Endothelial cell of umbilical vein (primary cell): ENCODE results near the gene SGPP1. TPM values are rescaled to one million over a fixed set of nuclear protein-coding genes. Genes with fewer than 3 reads are reported as not detected.

Experiments
- BruUV-seq: library from RNA; stranded (reverse); fragments of 400-500 nt; replicated peaks from 2 replicates; lab custom pipeline; 2021; lab: Mats Ljungman, UMichigan
- CTCF ChIA-PET: fragments of 300-600, 350-600 bp; sonication (Branson Sonifier 250); formaldehyde crosslinking; loops from one replicate; lab custom pipeline; 2021; ENCODE audit warnings: antibody characterized with exemption, inconsistent platforms; lab: Charles Lee
- POLR2A ChIA-PET: fragments of 300-600, 350-600 bp; sonication (Branson Sonifier 250); formaldehyde crosslinking; loops from one replicate; lab custom pipeline; 2021; ENCODE audit warnings: antibody characterized with exemption, inconsistent platforms; lab: Charles Lee
- DNase-seq: peaks from one replicate; pipeline ENCODE4 v3.0.0-alpha.2; 2011; ENCODE audit warnings: low read depth, low spot score
- FAIRE-seq: peaks from 2 replicates; lab custom pipeline; 2011; peaks lifted over from hg19 to GRCh38; lab: Jason Lieb, UNC
- H2AFZ ChIP-seq: 2 replicates; pipeline ENCODE4 v1.6.0; 2012; ENCODE audit warnings: low read depth, low read length, control low read depth, inconsistent platforms
- H3K27ac ChIP-seq: 2 replicates; pipeline ENCODE4 v1.5.1; 2011; ENCODE audit warnings: low read depth, mild to moderate bottlenecking, control low read depth, low read length, moderate library complexity; ENCODE audit not compliant: insufficient read depth
- H3K27me3 ChIP-seq, 2 experiments: 2 replicates each; pipeline versions ENCODE4 v1.6.0 to v1.6.1; 2011; ENCODE audit warnings: low read length in 2 of 2, mixed read lengths in 1 of 2; ENCODE audit not compliant: control insufficient read depth in 2 of 2, insufficient read depth in 2 of 2
- H3K36me3 ChIP-seq, 2 experiments: 2 replicates in 1 of 2; 3 replicates in 1 of 2; pipeline ENCODE4 v1.5.1; 2011; ENCODE audit warnings: low read length in 2 of 2, mild to moderate bottlenecking in 1 of 2, moderate library complexity in 1 of 2; ENCODE audit not compliant: control insufficient read depth in 2 of 2, insufficient read depth in 2 of 2; ENCODE audit errors: extremely low read depth in 1 of 2
- H3K4me1 ChIP-seq: 3 replicates; pipeline ENCODE4 v1.5.1; 2011; ENCODE audit warnings: mild to moderate bottlenecking, low read length; ENCODE audit not compliant: control insufficient read depth, insufficient read depth; ENCODE audit errors: extremely low read depth
- H3K4me2 ChIP-seq: 2 replicates; pipeline ENCODE4 v1.6.1; 2011; ENCODE audit warnings: low read length, control low read depth, mixed read lengths; ENCODE audit not compliant: insufficient read depth
- H3K4me3 ChIP-seq, 3 experiments: fragments of 200-600 bp in 1 of 3; sonication (generic), shearing (Covaris generic) in 1 of 3; replicated peaks in 1 of 3; 2 replicates each; pipeline ENCODE4 v1.5.1; 2011 to 2016; ENCODE audit warnings: control low read depth in 3 of 3, low read length in 3 of 3, mild to moderate bottlenecking in 2 of 3, inconsistent platforms in 1 of 3, low read depth in 1 of 3, moderate library complexity in 1 of 3; ENCODE audit not compliant: insufficient read depth in 1 of 3
- H3K79me2 ChIP-seq: 2 replicates; pipeline ENCODE4 v1.6.0; 2012; ENCODE audit warnings: low read length, inconsistent platforms; ENCODE audit not compliant: control insufficient read depth, insufficient read depth
- H3K9ac ChIP-seq: replicated peaks from 2 replicates; pipeline ENCODE3; 2011; ENCODE audit warnings: low read length, control low read depth; ENCODE audit not compliant: insufficient read depth; ENCODE audit errors: extremely low read depth
- H3K9me1 ChIP-seq: replicated peaks from 3 replicates; pipeline ENCODE4 v1.6.0; 2011; ENCODE audit warnings: mild to moderate bottlenecking, low read length; ENCODE audit not compliant: control insufficient read depth, insufficient read depth; ENCODE audit errors: extremely low read depth
- H3K9me3 ChIP-seq: replicated peaks from 2 replicates; pipeline ENCODE4 v1.5.1; 2012; ENCODE audit warnings: low read length, inconsistent platforms; ENCODE audit not compliant: control insufficient read depth, insufficient read depth
- H4K20me1 ChIP-seq: replicated peaks from 2 replicates; pipeline ENCODE3; 2011; ENCODE audit warnings: mild to moderate bottlenecking, low read length; ENCODE audit not compliant: control insufficient read depth, insufficient read depth; ENCODE audit errors: extremely low read depth
- CTCF ChIP-seq, 2 donors: IDR thresholded peaks; 1 replicate in 1 of 2; 2 replicates in 1 of 2; pipeline ENCODE4 v1.5.1; 2011; ENCODE audit warnings: low read length in 2 of 2, mild to moderate bottlenecking in 2 of 2, moderate library complexity in 2 of 2, control low read depth in 1 of 2, inconsistent platforms in 1 of 2, low read depth in 1 of 2; ENCODE audit not compliant: insufficient read depth in 1 of 2; ENCODE audit errors: extremely low read depth in 1 of 2
- EZH2 ChIP-seq: IDR thresholded peaks from 2 replicates; pipeline ENCODE4 v1.6.1; 2012; ENCODE audit warnings: borderline replicate concordance, low read depth, mild to moderate bottlenecking, moderate library complexity, low read length, inconsistent platforms; ENCODE audit not compliant: severe bottlenecking
- FOS ChIP-seq: IDR thresholded peaks from 2 replicates; pipeline ENCODE4 v1.6.1; 2011; ENCODE audit warnings: mild to moderate bottlenecking, low read length, moderate library complexity, borderline replicate concordance; ENCODE audit not compliant: insufficient read depth
- GATA2 ChIP-seq: IDR thresholded peaks from 2 replicates; pipeline ENCODE4 v1.7.0; 2011; ENCODE audit warnings: low read depth, mild to moderate bottlenecking, moderate library complexity, mixed read lengths, low read length; ENCODE audit not compliant: insufficient read length, insufficient read depth
- JUN ChIP-seq: IDR thresholded peaks from 2 replicates; pipeline ENCODE4 v1.6.1; 2011; ENCODE audit warnings: borderline replicate concordance, low read depth; ENCODE audit not compliant: insufficient read length, insufficient read depth
- MAX ChIP-seq: IDR thresholded peaks from 2 replicates; pipeline ENCODE4 v1.6.1; 2011; ENCODE audit not compliant: insufficient read depth, insufficient read length
- MYC ChIP-seq: IDR thresholded peaks from one replicate; pipeline ENCODE4 v1.6.1; 2011; ENCODE audit warnings: mild to moderate bottlenecking, low read depth, low read length
- POLR2A ChIP-seq: IDR thresholded peaks from 2 replicates; pipeline ENCODE4 v1.6.1; 2012; ENCODE audit warnings: low read depth, mild to moderate bottlenecking, control low read depth, low read length
- POLR2AphosphoS5 ChIP-seq: IDR thresholded peaks from 2 replicates; pipeline ENCODE4 v1.6.1; 2012; ENCODE audit warnings: low read depth, mild to moderate bottlenecking, control low read depth, low read length, moderate library complexity; ENCODE audit not compliant: insufficient read depth
- dilution Hi-C: fragments of 300-500 bp; cut with MboI; formaldehyde crosslinking; loops from one replicate; pipeline ENCODE4 v1.15.0; 2019; ENCODE audit warnings: low sequenced_read_pairs; ENCODE audit not compliant: extremely low pct_ligation_motif_present
- intact Hi-C: fragments of 100-400 bp; cut with micrococcal nuclease; formaldehyde crosslinking; loops from one replicate; pipeline ENCODE4 v1.10.0; 2022
- polyA plus RNA-seq, 4 experiments: library from polyadenylated mRNA; depleted of rRNA in 3 of 4; stranded (reverse) in 3 of 4; unstranded in 1 of 4; fragments of >200 nt; gene quantifications; 2 replicates each; pipeline versions ENCODE4 v1.2.1 to v1.2.3, GENCODE V29; 2011 to 2012; ENCODE audit warnings: missing spikeins in 1 of 4
- total RNA-seq: library from RNA; stranded (reverse); gene quantifications from 2 replicates; pipeline ENCODE4 v1.2.3, GENCODE V29; 2021

The SGPP1 gene
- total and polyA plus RNA-seq, 2 donors (not counting 3 experiments of a cell fraction or from before 2014, with no cell fraction given), result 6.2 to 7.9 TPM

- peaks cover 10% of the 10 kb centered on the region for H3K79me2 ChIP-seq
- H3K27ac ChIP-seq, result no peak overlapping the region
- intact Hi-C loops, result loop anchor here (5.0 kb wide), 1 partner anchor 33 kb away; no protein-coding TSS in a partner anchor
- no peak for FAIRE-seq
- dilution Hi-C loops, result no loop called here
- H3K36me3 ChIP-seq, result no peaks in the 10 kb centered on the region
- no peak overlapping the region for H2AFZ ChIP-seq
- H3K27me3 ChIP-seq, result no peaks in the 10 kb centered on the region
- CTCF ChIA-PET, result interaction anchor here (1.3 to 3.7 kb wide), 3 partner anchors 16 to 60 kb away, joined by 4 to 12 read pairs (median 7); no protein-coding TSS in a partner anchor
- TF ChIP-seq MAX (no peak), CTCF (IDR thresholded peaks at IDR 0.05; ENCODE audit: extremely low read depth in 1 of 2, insufficient read depth in 1 of 2, low read depth in 1 of 2, low read length in 2 of 2) (no peak), GATA2 (no peak), POLR2AphosphoS5 (no peak), EZH2 (no peak), MYC (no peak), POLR2A (no peak), FOS (no peak), JUN (no peak)
- no peak overlapping the region for H3K9ac ChIP-seq
- BruUV-seq, result no TSS peak
- H3K4me2 ChIP-seq, result no peak overlapping the region
- H3K9me3 ChIP-seq, result no peaks in the 10 kb centered on the region
- no peaks in the 10 kb centered on the region for H3K9me1 ChIP-seq
- no peak overlapping the region for H3K4me3 ChIP-seq
- POLR2A ChIA-PET, result no interaction called here
- H4K20me1 ChIP-seq, result no peaks in the 10 kb centered on the region
- peaks cover 13% of the 10 kb centered on the region for H3K4me1 ChIP-seq
- DNase-seq, result no peak
Observed at GRCh38 chr14:63710497-63710896, 17.4 kb downstream of the SGPP1 start.
